HepG2 (cell line): ENCODE data around the gene MEF2A. TPM values are rescaled to one million over a fixed set of nuclear protein-coding genes. Genes with fewer than 3 reads are reported as not detected.

Experiments used
- ATAC-seq: fragments of 200-7000 bp; cut with Tn5 transposase; 3 replicates; pipeline ENCODE4 v1.9.1; 2020; ENCODE audit warnings: mild to moderate bottlenecking, moderate library complexity
- BruUV-seq: library from RNA; stranded (reverse); fragments of 400-500 nt; replicated peaks from 2 replicates; lab custom pipeline; 2021; lab: Mats Ljungman, UMichigan
- CTCF ChIA-PET: fragments of 300-600 bp; formaldehyde crosslinking; extraction: SDS; loops from one replicate; lab custom pipeline; 2021; ENCODE audit warnings: low total read pairs, inconsistent platforms, low intra/inter-chr PET ratio; lab: Yijun Ruan, JAX
- POLR2A ChIA-PET: fragments of 350-600 bp; sonication (Branson Sonifier 250); formaldehyde crosslinking; loops from one replicate; lab custom pipeline; 2020; ENCODE audit warnings: antibody characterized with exemption, inconsistent platforms; lab: Yijun Ruan, JAX
- DNase-seq: peaks from one replicate; pipeline ENCODE4 v3.0.0-alpha.2; 2015; ENCODE audit warnings: low spot score
- FAIRE-seq: peaks from 3 replicates; lab custom pipeline; 2011; peaks lifted over from hg19 to GRCh38; lab: Jason Lieb, UNC
- H2AFZ ChIP-seq: one replicate; pipeline ENCODE4 v1.6.1; 2011; ENCODE audit warnings: low read length, inconsistent platforms
- H3K27ac ChIP-seq: fragments of 300-600 bp; 3 replicates; pipeline ENCODE4 v1.8.0; 2011; ENCODE audit warnings: mixed run types, mild to moderate bottlenecking, mixed read lengths, low read length, inconsistent platforms; ENCODE audit not compliant: insufficient read depth; ENCODE audit errors: extremely low read length
- H3K27me3 ChIP-seq, 2 experiments: fragments of 200-600 bp in 1 of 2; 2 replicates in 1 of 2; 3 replicates in 1 of 2; pipeline versions ENCODE4 v1.6.0 to v1.8.0; 2011; ENCODE audit warnings: low read length in 2 of 2, mild to moderate bottlenecking in 2 of 2, moderate library complexity in 2 of 2, inconsistent platforms in 1 of 2; ENCODE audit not compliant: insufficient read depth in 2 of 2, control insufficient read depth in 1 of 2
- H3K36me3 ChIP-seq, 2 experiments: fragments of 200-600 bp in 1 of 2; replicated peaks in 1 of 2; 2 replicates in 1 of 2; 3 replicates in 1 of 2; pipeline versions ENCODE4 v1.5.1 to v1.8.0; 2011; ENCODE audit warnings: low read length in 2 of 2, inconsistent platforms in 1 of 2; ENCODE audit not compliant: insufficient read depth in 2 of 2, control insufficient read depth in 1 of 2
- H3K4me1 ChIP-seq: 2 replicates; pipeline ENCODE4 v1.5.1; 2012; ENCODE audit warnings: low read length, inconsistent platforms; ENCODE audit not compliant: insufficient read depth
- H3K4me2 ChIP-seq: 2 replicates; pipeline ENCODE4 v1.6.0; 2011; ENCODE audit warnings: low read depth, low read length, inconsistent platforms
- H3K4me3 ChIP-seq, 3 experiments: fragments of 200-600 bp in 1 of 3; sonication (generic), shearing (Covaris generic) in 1 of 3; replicated peaks in 1 of 3; 2 replicates each; pipeline ENCODE4 v1.5.1; 2011 to 2016; ENCODE audit warnings: low read length in 3 of 3, inconsistent platforms in 2 of 3, low read depth in 2 of 3, mild to moderate bottlenecking in 2 of 3, control low read depth in 1 of 3, mixed read lengths in 1 of 3; ENCODE audit not compliant: insufficient read depth in 1 of 3
- H3K79me2 ChIP-seq: one replicate; pipeline ENCODE4 v1.6.1; 2011; ENCODE audit warnings: low read length, inconsistent platforms; ENCODE audit not compliant: insufficient read depth
- H3K9ac ChIP-seq: 2 replicates; pipeline ENCODE4 v1.6.0; 2011; ENCODE audit warnings: mild to moderate bottlenecking, low read depth, low read length, inconsistent platforms; ENCODE audit not compliant: insufficient read depth
- H3K9me3 ChIP-seq: 2 replicates; pipeline ENCODE4 v1.5.1; 2012; ENCODE audit warnings: mild to moderate bottlenecking, low read length
- H4K20me1 ChIP-seq: 2 replicates; pipeline ENCODE4 v1.6.0; 2011; ENCODE audit warnings: inconsistent platforms, mild to moderate bottlenecking, low read length, moderate library complexity; ENCODE audit not compliant: insufficient read depth
- GATAD2A ChIP-seq: IDR thresholded peaks from 2 replicates; pipeline ENCODE4 v1.6.1; 2016
- HMG20B ChIP-seq: conservative IDR thresholded peaks from 2 replicates; pipeline ENCODE4 v1.6.1; 2016; ENCODE audit warnings: missing genetic modification reagents, missing compliant biosample characterization
- MZF1 ChIP-seq: sonication (generic); formaldehyde crosslinking; IDR thresholded peaks from 2 replicates; pipeline ENCODE4 v1.8.1; 2023; ENCODE audit warnings: mild to moderate bottlenecking, missing genetic modification reagents, borderline replicate concordance
- ZMAT3 ChIP-seq: sonication (generic); formaldehyde crosslinking; conservative IDR thresholded peaks from 2 replicates; pipeline ENCODE4 v1.7.0; 2021; ENCODE audit warnings: missing genetic modification reagents
- ZMYM4 ChIP-seq: sonication (generic); formaldehyde crosslinking; IDR thresholded peaks from 2 replicates; pipeline ENCODE4 v1.8.1; 2023; ENCODE audit warnings: mild to moderate bottlenecking, missing genetic modification reagents
- ZNF124 ChIP-seq: sonication (generic); formaldehyde crosslinking; IDR thresholded peaks from 2 replicates; pipeline ENCODE4 v1.4.0; 2020; ENCODE audit warnings: missing genetic modification reagents
- ZNF556 ChIP-seq: sonication (generic); formaldehyde crosslinking; IDR thresholded peaks from 2 replicates; pipeline ENCODE4 v1.4.0; 2020; ENCODE audit warnings: mild to moderate bottlenecking, missing genetic modification reagents, borderline replicate concordance
- ZNF563 ChIP-seq: sonication (generic); formaldehyde crosslinking; IDR thresholded peaks from 2 replicates; pipeline ENCODE4 v1.8.0; 2022; ENCODE audit warnings: mild to moderate bottlenecking, moderate library complexity, missing genetic modification reagents
- ZNF687 ChIP-seq: sonication (generic); formaldehyde crosslinking; IDR thresholded peaks from 2 replicates; pipeline ENCODE4 v1.5.1; 2020; ENCODE audit warnings: mild to moderate bottlenecking, missing genetic modification reagents, moderate library complexity
- WGBS: methylation state at CpG from one replicate; pipeline ENCODE4 v1.1.6; 2017; ENCODE audit warnings: low lambda C conversion rate; 5-methylcytosine and 5-hydroxymethylcytosine counted together
- in situ Hi-C: cut with HindIII; loops from 2 replicates; pipeline ENCODE4 v1.10.0; 2017; ENCODE audit warnings: low pct_unique_long_range_greater_than_20kb; ENCODE audit not compliant: extremely low pct_ligation_motif_present
- intact Hi-C: fragments of 100-400 bp; cut with micrococcal nuclease; formaldehyde crosslinking; loops from one replicate; pipeline ENCODE4 v1.10.0; 2022; ENCODE audit not compliant: unreplicated experiment
- polyA plus RNA-seq, 8 experiments: library from polyadenylated mRNA; depleted of rRNA in 3 of 8; stranded (reverse) in 7 of 8; unstranded in 1 of 8; fragments of >200 nt; fragmentation: Illumina TruSeq in 4 of 8; extraction: Trizol in 4 of 8; gene quantifications; 2 replicates each; pipeline versions ENCODE4 v1.2.1 to v1.2.3, GENCODE V29; 2011 to 2016; ENCODE audit warnings: low read depth in 4 of 8, missing spikeins in 1 of 8, mixed read lengths in 1 of 8; ENCODE audit not compliant: insufficient read depth in 1 of 8
- total RNA-seq, 5 experiments: library from RNA; depleted of rRNA; stranded (reverse); fragments of >200 nt; fragmentation: Illumina TruSeq; extraction: Trizol; gene quantifications; 2 replicates each; pipeline ENCODE4 v1.2.3, GENCODE V29; 2016; ENCODE audit warnings: low read depth in 1 of 5
- TF ChIP-seq, protein P1 (sequence below): IDR thresholded peaks from 2 replicates; pipeline ENCODE4 v1.6.1; 2016; ENCODE audit warnings: mild to moderate bottlenecking
- TF ChIP-seq, protein P2 (sequence below): sonication (generic); formaldehyde crosslinking; IDR thresholded peaks from 2 replicates; pipeline ENCODE4 v1.5.1; 2020; ENCODE audit warnings: missing genetic modification reagents, mild to moderate bottlenecking, borderline replicate concordance
- TF ChIP-seq, protein P3 (sequence below): sonication (generic); formaldehyde crosslinking; IDR thresholded peaks from 2 replicates; pipeline ENCODE4 v1.4.0; 2020; ENCODE audit warnings: missing genetic modification reagents

The MEF2A gene
- total and polyA plus RNA-seq, 2 of the 13 experiments (the other 11 are each of a cell fraction or from before 2014, with no cell fraction given) = 15.2 to 24.4 TPM

DNA sequence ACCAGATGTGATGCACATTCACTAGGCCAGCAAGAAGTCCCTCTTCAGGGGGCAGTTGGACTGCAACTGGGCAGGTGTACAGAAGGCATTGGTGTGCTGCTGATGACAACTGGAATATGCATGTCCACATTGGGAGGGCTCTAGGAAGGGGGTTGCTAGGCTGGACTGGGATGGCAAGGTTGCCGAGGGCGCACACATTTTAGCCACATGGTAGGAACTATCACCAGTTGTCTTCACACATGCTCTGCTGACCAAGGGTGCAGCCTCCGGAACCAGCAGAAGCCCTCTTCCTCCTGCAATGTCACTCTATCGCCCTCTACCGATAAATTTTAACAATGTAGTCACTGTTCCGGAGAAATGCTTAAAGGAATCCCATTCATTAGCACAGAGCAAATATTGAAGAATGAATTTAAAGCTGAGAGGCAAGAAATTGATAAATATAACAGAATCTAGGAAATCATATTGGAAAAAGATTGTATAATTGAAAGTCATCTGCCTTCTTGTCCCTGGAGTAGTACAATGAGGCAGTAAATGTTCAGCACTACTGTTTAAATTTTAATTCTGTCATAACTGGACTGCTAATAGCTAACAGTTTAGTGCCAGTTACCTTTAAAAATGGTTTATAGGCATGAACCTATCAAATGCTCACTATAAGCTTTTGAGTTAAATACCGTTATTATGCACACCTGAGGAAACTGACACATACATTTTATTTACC is 190.1 kb downstream of the MEF2A start:
- FAIRE-seq (peak; percentile 57), ATAC-seq (peak; percentile 91), DNase-seq (peak; percentile 74)
- Histone ChIP-seq H3K79me2 (no peaks in the 10 kb centered on the region), H3K9ac (no peak overlapping the region), H3K9me3 (no peaks in the 10 kb centered on the region), H3K27ac (no peak overlapping the region), H3K36me3 (no peaks in the 10 kb centered on the region), H3K4me1 (peaks cover 26% of the 10 kb centered on the region), H3K4me2 (peak overlapping the region; percentile 35), H3K27me3 (peaks cover 0 to 3% of the 10 kb centered on the region in 2 experiments; a peak in 1 of 5 replicates), H4K20me1 (no peaks in the 10 kb centered on the region), H2AFZ (no peak overlapping the region), H3K4me3 (no peak overlapping the region)
- intact Hi-C loops = loop anchor here (1.0 to 5.0 kb wide), 3 partner anchors 52 to 483 kb away; no protein-coding TSS in a partner anchor
- in situ Hi-C loops = no loop called here
- no TSS peak for BruUV-seq
- POLR2A ChIA-PET = interaction anchor here (1.8 kb wide), 1 partner anchor 23 kb away, joined by 12 read pairs; the partner anchor contains the start of gene LYSMD4
- CTCF ChIA-PET = interaction anchor here (1.3 to 2.9 kb wide), 3 partner anchors 36 to 469 kb away, joined by 3 to 14 read pairs (median 5); no protein-coding TSS in a partner anchor
- WGBS = 3% methylated on average over 7 of the region's 7 CpGs
- no peak for TF ChIP-seq MZF1 (CRISPR knock-in tag)
- peak; percentile 38; the same call in 1 of the 2 replicates for TF ChIP-seq ZNF556 (CRISPR knock-in tag)
- no peak for TF ChIP-seq ZNF563 (CRISPR knock-in tag)
- TF ChIP-seq ZMYM4 = 0 out of 2 replicates have a peak, but pooled peaks have one; percentile 21
- TF ChIP-seq ZMAT3 (CRISPR knock-in tag) = 0 out of 2 replicates have a peak, but pooled peaks have one; percentile 29
- TF ChIP-seq ZNF687 (CRISPR knock-in tag) = peak; percentile 59; the same call in 1 of the 2 replicates
- TF ChIP-seq, protein P1, sequence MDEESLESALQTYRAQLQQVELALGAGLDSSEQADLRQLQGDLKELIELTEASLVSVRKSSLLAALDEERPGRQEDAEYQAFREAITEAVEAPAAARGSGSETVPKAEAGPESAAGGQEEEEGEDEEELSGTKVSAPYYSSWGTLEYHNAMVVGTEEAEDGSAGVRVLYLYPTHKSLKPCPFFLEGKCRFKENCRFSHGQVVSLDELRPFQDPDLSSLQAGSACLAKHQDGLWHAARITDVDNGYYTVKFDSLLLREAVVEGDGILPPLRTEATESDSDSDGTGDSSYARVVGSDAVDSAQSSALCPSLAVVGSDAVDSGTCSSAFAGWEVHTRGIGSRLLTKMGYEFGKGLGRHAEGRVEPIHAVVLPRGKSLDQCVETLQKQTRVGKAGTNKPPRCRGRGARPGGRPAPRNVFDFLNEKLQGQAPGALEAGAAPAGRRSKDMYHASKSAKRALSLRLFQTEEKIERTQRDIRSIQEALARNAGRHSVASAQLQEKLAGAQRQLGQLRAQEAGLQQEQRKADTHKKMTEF (CRISPR knock-in tag) = 0 out of 2 replicates have a peak, but pooled peaks have one; percentile 45
- peak; percentile 54 for TF ChIP-seq GATAD2A (CRISPR knock-in tag)
- TF ChIP-seq, protein P2, sequence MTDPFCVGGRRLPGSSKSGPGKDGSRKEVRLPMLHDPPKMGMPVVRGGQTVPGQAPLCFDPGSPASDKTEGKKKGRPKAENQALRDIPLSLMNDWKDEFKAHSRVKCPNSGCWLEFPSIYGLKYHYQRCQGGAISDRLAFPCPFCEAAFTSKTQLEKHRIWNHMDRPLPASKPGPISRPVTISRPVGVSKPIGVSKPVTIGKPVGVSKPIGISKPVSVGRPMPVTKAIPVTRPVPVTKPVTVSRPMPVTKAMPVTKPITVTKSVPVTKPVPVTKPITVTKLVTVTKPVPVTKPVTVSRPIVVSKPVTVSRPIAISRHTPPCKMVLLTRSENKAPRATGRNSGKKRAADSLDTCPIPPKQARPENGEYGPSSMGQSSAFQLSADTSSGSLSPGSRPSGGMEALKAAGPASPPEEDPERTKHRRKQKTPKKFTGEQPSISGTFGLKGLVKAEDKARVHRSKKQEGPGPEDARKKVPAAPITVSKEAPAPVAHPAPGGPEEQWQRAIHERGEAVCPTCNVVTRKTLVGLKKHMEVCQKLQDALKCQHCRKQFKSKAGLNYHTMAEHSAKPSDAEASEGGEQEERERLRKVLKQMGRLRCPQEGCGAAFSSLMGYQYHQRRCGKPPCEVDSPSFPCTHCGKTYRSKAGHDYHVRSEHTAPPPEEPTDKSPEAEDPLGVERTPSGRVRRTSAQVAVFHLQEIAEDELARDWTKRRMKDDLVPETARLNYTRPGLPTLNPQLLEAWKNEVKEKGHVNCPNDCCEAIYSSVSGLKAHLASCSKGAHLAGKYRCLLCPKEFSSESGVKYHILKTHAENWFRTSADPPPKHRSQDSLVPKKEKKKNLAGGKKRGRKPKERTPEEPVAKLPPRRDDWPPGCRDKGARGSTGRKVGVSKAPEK (CRISPR knock-in tag) = no peak
- TF ChIP-seq ZNF124 (CRISPR knock-in tag) = 0 out of 2 replicates have a peak, but pooled peaks have one; percentile 49
- TF ChIP-seq, protein P3, sequence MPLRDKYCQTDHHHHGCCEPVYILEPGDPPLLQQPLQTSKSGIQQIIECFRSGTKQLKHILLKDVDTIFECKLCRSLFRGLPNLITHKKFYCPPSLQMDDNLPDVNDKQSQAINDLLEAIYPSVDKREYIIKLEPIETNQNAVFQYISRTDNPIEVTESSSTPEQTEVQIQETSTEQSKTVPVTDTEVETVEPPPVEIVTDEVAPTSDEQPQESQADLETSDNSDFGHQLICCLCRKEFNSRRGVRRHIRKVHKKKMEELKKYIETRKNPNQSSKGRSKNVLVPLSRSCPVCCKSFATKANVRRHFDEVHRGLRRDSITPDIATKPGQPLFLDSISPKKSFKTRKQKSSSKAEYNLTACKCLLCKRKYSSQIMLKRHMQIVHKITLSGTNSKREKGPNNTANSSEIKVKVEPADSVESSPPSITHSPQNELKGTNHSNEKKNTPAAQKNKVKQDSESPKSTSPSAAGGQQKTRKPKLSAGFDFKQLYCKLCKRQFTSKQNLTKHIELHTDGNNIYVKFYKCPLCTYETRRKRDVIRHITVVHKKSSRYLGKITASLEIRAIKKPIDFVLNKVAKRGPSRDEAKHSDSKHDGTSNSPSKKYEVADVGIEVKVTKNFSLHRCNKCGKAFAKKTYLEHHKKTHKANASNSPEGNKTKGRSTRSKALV = no peak
- TF ChIP-seq HMG20B (CRISPR knock-in tag) = no peak
